Left forelimb (tissue), 1 donor: ENCODE data around the gene TAX1BP3.
"Not testable (repeated sequence)": the region's sequence is repeated elsewhere in the genome, so short reads cannot be mapped to it uniquely, and the experiment has no call there.

Source experiments
- DNase-seq: peaks from one replicate; pipeline ENCODE4 v3.0.0-alpha.2; 2018; ENCODE audit warnings: low spot score

The TAX1BP3 gene, protein sequence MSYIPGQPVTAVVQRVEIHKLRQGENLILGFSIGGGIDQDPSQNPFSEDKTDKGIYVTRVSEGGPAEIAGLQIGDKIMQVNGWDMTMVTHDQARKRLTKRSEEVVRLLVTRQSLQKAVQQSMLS

GRCh38 chr17:3668279-3669084 is at the start of gene TAX1BP3, which contains the start of gene EMC6:
TAX1BP3 (minus strand) TSS chr17:3668578; CDS start chr17:3668526, 52 bp downstream.
EMC6 (plus strand) TSS chr17:3668812; CDS start chr17:3669147, 335 bp downstream.
- peak; percentile 100 for DNase-seq

GRCh38 chr17:3715296-3715695 is 46.9 kb upstream of the TAX1BP3 start:
- DNase-seq, result no peak

GRCh38 chr17:3712811-3713463 is 44.6 kb upstream of the TAX1BP3 start:
- DNase-seq, result no peak

- no peak for DNase-seq
These were observed 42.6 kb upstream of the TAX1BP3 start for GRCh38 chr17:3710951-3711383.

DNA sequence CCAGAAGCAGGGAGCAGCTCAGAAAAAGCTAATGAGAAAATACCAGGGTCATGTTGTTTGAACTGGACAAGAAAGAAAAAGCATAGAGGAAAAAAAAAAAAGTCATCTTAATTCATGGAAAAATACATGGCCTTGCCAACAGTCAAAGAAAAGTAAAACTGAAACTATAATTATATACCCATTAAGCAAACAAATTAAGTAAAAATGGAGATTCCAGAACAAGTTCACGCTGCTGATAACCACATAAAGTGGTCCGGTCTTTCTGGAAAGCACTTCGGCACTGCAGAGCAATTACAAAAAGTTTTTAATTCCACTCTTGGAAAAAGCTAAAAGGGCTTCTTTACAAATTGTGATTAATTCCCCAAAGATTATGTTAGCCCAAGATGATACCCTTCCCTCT is 40.0 kb upstream of the TAX1BP3 start:
- no peak for DNase-seq

- DNase-seq, result not testable (repeated sequence)
These were observed 37.3 kb upstream of the TAX1BP3 start for GRCh38 chr17:3705718-3705984.

GRCh38 chr17:3704931-3705717 is 36.7 kb upstream of the TAX1BP3 start:
- DNase-seq, result no peak

DNA sequence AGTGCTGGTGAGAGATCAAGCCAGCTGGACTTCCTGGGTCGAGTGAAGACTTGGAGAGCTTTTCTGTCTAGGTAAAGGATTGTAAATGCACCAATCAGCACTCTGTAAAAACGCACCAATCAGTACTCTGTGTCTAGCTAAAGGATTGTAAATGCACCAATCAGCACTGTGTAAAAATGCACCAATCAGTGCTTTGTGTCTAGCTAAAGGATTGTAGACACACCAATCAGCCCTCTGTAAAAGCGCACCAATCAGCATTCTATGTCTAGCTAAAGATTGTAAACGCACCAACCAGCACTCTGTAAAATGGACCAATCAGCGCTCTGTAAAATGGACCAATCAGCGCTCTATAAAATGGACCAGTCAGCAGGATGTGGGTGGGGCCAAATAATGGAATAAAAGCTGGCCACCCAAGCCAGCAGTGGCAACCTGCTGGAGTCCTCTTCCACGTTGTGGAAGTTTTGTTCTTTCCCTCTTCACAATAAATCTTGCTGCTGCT is 33.7 kb upstream of the TAX1BP3 start:
- not testable (repeated sequence) for DNase-seq

- DNase-seq, result no peak
These were observed 31.6 kb upstream of the TAX1BP3 start for GRCh38 chr17:3699951-3700350.

GRCh38 chr17:3698139-3698538 is 29.8 kb upstream of the TAX1BP3 start:
- no peak for DNase-seq

- no peak for DNase-seq
These were observed 28.7 kb upstream of the TAX1BP3 start for GRCh38 chr17:3697103-3697476.

DNA sequence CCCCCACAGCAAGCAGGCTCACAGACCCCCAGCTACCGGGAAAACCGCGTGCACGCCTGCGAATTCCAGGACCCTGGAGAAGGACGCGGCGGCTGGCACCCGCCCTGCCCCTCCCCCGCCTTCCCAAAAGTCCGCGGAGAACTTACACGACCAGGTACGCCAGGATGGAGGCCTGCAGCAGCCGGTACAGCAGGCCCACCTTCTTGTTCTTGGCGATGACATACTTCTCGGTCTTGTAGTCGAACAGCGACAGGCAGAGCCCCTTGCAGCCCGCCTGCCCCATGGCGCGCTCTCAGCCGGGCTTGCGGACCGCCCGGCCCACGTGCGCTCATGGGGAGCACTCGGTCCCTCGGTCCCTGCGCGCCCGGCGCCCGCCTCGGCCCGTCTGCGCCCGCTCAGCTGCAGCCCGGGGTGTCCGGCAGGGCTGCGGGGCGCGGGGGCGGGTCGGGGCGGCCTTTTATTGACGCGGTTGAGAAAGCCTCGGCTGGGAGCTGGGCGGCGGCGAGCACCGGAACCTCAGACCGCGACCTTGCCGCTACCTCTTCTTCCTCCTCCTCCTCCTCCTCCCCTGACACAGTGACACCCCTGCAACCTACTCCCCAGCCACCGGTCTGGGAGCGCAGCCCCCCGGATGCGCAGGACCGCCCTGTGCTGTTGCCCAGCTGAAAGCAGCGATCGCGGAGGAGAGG is 27.5 kb upstream of the TAX1BP3 start, which contains the start of gene P2RX5:
TSS of gene P2RX5 (minus strand) at position 433 of the 689 bp plus-strand sequence. CDS start at position 283, 150 bp downstream.
- DNase-seq, result no peak

- DNase-seq, result no peak
These were observed 26.8 kb upstream of the TAX1BP3 start for GRCh38 chr17:3695129-3695722.

DNA sequence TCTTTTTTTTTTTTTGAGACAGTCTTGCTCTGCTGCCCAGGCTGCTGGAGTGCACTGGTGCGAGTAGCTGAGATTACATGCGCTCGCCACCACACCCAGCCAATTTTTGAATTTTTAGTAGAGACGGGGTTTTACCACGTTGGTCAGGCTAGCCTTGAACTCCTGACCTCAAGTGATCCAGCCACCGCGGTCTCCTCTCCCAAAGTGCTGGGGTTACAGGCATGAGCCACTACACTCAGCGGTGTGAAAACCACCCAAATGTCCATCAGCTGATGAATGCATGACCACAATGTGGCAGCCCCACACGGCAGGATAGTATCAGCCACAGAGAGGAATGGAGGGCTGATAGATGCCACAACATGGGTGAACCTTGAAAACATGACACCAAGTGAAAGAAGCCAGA is 25.5 kb upstream of the TAX1BP3 start:
- no peak for DNase-seq

DNA sequence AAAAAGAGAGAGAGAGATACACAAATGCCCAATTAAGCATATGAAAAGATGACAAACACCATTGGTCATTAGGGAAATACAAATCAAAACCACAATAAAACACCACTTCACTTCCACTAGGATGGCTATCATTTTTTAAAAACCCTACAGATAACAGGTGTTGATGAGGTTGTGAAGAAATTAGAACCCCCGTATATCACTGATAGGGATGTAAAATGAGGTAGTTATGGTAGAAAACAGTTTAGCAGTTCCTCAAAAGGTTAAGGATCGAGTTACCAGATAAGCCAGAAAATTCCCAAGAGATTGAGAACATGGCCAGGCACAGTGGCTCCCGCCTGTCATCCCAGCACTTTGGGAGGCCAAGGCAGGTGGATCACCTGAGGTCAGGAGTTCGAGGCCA is 24.8 kb upstream of the TAX1BP3 start:
- DNase-seq, result no peak

DNA sequence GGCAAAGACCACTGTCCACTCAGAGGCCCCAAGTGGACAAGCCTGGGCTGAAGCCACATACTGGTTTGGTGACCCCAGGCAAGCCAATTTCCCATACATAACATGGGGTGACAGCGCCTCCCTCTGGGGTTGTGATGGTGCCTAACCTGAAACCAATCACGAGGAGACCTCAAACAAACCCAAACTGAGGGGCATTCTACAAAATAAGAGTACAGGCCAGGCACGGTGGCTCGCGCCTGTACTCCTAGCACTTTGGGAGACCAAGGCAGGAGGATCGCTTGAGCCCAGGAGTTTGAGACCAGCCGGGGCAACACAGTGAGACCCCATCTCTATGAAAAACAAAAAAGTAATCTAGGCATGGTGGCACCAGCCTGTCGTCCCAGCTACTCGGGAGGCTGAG is 24.0 kb upstream of the TAX1BP3 start:
- no peak for DNase-seq

- DNase-seq, result no peak
These were observed 23.3 kb upstream of the TAX1BP3 start for GRCh38 chr17:3691617-3692067.

DNA sequence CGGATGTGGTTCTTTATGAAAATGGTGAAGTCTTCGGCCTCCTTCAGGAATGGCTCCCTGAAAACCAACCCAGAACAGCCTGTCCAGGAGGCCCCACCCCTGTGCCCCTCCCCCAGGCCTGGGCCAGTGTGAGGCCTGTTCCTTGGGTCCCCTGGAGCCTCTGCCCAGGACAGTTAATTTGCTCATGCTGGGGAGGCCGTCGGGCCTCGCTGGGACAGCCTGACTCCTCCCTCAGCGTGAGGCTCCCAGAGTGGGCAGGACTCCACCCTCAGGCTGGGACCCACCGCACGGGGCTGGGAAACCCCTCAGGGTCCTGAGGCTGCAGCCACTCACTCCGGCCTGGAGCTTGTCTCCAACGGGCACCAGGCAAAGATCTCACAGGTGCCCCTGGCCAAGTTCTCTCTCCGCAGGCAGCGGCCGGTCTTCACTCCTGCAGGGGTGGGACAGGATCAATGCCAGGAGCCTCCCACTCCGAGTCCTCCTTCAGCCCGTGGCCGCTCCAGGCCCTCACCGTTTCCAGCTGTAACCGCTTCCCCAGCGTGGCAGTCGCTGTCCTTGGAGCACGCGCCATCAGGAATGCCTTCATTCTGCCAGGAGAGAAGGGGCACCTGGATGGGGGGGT is 21.8 kb upstream of the TAX1BP3 start:
- DNase-seq, result no peak

GRCh38 chr17:3689262-3690093 is 21.1 kb upstream of the TAX1BP3 start:
- no peak for DNase-seq

GRCh38 chr17:3688852-3689261 is 20.5 kb upstream of the TAX1BP3 start:
- DNase-seq, result no peak
